MG63 (cell line): ENCODE results near the gene RPL9. TPM values are rescaled to one million over a fixed set of nuclear protein-coding genes. Genes with fewer than 3 reads are reported as not detected.
"Not testable (repeated sequence)": the region's sequence is repeated elsewhere in the genome, so short reads cannot be mapped to it uniquely, and the experiment has no call there.

ENCODE experiments used
- DNase-seq: peaks from one replicate; pipeline ENCODE4 v3.0.0-alpha.2; 2020
- H3K27me3 ChIP-seq: fragments of 250-450 bp; sonication (Bioruptor Pico); 2 replicates; pipeline ENCODE4 v1.5.1; 2020; ENCODE audit warnings: mild to moderate bottlenecking, moderate library complexity
- H3K36me3 ChIP-seq: fragments of 250-450 bp; sonication (Bioruptor Pico); 2 replicates; pipeline ENCODE4 v1.5.1; 2020; ENCODE audit warnings: mild to moderate bottlenecking, moderate library complexity
- H3K4me3 ChIP-seq: fragments of 250-450 bp; sonication (Bioruptor Pico); 2 replicates; pipeline ENCODE4 v1.5.1; 2020; ENCODE audit warnings: mild to moderate bottlenecking, moderate library complexity
- H3K9me3 ChIP-seq: fragments of 250-450 bp; sonication (Bioruptor Pico); 2 replicates; pipeline ENCODE4 v1.5.1; 2020; ENCODE audit warnings: mild to moderate bottlenecking, moderate library complexity
- total RNA-seq: library from RNA; depleted of rRNA; stranded (reverse); fragments of >200 nt; shearing (Covaris generic); gene quantifications from 2 replicates; pipeline ENCODE4 v1.2.3, GENCODE V29; 2014; ENCODE audit warnings: low replicate concordance

The RPL9 gene
- total RNA-seq, 1 experiment from 2014 or later = 1,840 TPM

DNA sequence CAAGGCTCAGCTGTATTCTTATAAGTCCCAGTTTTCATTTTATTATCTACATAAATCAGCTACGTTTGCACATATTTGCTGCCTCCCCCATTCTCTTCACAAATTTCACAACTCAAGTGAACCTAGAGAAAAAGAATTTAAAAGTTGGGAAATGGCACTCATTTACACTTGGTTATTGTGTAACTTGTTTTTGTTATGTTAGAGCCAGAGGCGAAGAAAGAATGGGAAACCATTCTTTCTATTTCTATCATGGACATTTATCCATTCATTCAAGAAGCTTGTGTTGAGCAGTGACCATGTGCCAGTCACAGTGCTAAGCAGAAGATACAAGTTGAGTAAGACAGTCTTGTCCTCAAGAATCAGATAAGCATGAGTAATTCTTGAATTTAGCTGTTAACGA, 13.7 kb upstream of the RPL9 start:
- no peaks in the 10 kb centered on the region for H3K9me3 ChIP-seq
- H3K4me3 ChIP-seq = no peak overlapping the region
- H3K36me3 ChIP-seq = peaks cover 6% of the 10 kb centered on the region
- no peak for DNase-seq
- H3K27me3 ChIP-seq = no peaks in the 10 kb centered on the region

DNA sequence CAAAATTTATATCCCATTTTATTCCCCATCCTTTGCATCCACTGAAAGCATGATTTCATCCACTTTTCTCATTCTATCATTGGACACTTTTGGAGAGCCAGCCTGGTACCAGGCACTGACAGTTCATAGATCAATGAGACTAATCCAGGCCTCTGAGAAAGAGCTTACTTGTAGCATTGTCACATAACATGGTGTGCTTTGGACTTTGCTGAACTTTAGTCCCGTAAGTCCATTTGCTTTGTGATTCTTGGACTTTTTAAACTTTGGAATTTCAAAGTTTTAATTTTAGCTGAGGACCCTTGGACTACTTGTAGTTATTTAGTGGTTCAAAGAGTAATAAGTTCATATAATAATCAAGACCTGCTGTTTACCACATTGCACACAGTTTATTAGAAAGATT, 11.7 kb upstream of the RPL9 start:
- no peaks in the 10 kb centered on the region for H3K9me3 ChIP-seq
- no peak overlapping the region for H3K4me3 ChIP-seq
- no peak for DNase-seq
- no peaks in the 10 kb centered on the region for H3K27me3 ChIP-seq
- H3K36me3 ChIP-seq = peaks cover 7% of the 10 kb centered on the region

DNA sequence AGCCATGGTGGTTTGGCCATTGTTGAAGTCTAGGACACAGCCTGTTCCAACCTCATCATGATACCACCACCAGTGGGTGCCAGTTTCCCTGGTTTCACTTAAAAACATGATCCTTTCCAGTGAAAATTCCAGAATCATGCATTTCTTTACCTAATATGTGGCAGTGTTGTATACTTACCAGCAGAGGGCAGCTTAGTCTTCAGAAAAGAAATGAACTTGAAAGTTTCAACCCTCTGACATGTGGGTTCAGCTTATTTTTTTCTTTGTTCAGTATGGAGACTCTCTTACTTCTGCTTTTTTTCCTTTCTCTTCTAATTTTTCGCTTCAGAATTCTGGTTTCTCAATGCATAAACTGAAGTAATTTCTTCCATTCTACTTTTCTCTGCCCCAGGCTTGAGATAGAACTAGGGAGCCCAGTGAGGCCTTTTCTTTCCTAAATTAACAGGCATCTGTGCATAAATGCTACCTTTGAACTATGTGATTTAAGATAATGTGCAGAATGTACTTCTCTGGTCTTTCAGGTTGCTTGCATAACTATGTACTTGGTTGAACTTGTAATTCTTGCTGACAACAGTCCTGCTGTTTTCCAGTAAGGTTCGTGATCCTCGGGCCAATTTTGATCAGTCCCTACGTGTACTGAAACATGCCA, 10.8 kb upstream of the RPL9 start:
- Histone ChIP-seq H3K27me3 (no peaks in the 10 kb centered on the region), H3K36me3 (peaks cover 7% of the 10 kb centered on the region), H3K4me3 (no peak overlapping the region), H3K9me3 (no peaks in the 10 kb centered on the region)
- DNase-seq = peak; percentile 61

DNA sequence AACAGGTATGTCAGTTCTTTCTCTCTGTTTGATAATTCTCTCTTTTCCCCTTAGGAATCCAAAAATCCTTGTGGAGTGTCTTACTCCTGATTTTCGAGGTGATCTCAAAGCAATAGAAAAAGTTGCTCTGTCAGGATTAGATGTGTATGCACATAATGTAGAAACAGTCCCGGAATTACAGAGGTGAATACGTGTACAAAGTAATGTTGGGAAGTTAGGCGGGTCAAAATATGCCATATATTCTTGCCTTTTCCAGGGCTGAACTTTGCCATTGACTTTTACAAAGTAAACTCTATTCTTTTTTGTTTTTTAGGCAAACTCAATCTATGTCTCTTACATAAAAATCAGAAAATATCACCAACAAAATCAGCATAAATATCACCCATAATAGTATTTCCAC, 8.7 kb upstream of the RPL9 start:
- Histone ChIP-seq H3K4me3 (no peak overlapping the region), H3K36me3 (peaks cover 9% of the 10 kb centered on the region), H3K9me3 (no peaks in the 10 kb centered on the region), H3K27me3 (no peaks in the 10 kb centered on the region)
- no peak for DNase-seq

DNA sequence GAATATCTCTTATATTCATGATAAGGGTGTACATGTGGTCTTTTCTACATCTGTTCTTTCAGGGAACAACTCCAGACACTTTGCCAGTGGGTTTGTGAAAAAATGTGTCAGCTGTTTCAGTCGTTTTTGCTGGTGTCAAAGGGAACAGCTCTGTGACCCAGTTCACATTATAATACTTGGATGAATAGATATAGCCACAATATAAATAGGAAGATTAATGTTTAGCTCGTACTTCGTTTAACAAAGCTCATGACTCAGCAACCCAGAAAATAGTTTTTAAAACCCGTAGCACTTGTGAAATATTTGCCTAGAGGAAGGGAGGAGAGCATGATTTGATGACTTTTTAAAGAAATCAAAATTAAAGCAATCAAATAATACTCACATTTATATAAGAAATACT, 8.0 kb upstream of the RPL9 start:
- no peaks in the 10 kb centered on the region for H3K27me3 ChIP-seq
- peaks cover 11% of the 10 kb centered on the region for H3K36me3 ChIP-seq
- DNase-seq = no peak
- H3K9me3 ChIP-seq = no peaks in the 10 kb centered on the region
- no peak overlapping the region for H3K4me3 ChIP-seq

DNA sequence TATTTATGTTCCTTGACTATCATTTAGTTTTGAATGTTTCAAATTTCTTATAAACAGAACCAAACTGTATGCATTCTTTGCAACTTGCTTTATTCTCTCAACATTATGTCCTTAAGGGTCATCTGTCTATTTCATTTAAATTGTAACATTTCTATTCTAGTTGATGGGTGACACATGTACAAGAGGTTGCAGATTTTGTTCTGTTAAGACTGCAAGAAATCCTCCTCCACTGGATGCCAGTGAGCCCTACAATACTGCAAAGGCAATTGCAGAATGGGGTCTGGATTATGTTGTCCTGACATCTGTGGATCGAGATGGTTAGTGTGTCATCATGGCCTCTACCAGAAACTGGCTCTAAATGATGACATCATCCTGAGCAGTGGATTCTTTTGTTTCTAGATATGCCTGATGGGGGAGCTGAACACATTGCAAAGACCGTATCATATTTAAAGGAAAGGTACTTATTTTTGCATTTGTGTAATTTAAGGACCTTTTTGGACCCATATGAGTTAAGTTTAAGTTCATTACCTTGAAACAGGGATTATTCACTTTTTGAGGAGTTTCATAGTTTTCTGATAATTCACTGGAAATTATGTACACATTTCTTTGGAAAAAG, 6.3 kb upstream of the RPL9 start:
- no peaks in the 10 kb centered on the region for H3K27me3 ChIP-seq
- no peaks in the 10 kb centered on the region for H3K9me3 ChIP-seq
- no peak overlapping the region for H3K4me3 ChIP-seq
- H3K36me3 ChIP-seq = peaks cover 18% of the 10 kb centered on the region
- DNase-seq = no peak

DNA sequence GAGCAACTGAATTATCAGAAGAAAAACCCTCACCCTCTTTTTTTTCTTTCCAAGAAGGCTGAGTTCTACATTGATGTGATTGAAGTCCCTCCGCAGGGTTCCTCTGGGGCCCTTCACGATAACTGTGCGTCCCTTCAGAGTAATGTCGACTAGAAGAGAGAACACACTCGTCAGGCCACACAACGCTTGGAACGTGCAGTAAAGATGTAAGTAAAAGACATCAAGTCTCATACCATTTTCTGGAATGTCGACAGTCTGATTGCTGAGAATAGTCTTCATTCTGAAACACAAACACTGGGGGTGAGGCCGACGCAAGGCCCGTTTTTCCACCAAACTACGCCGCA, 589 bp downstream of the RPL9 start:
- H3K9me3 ChIP-seq, DNase-seq, H3K27me3 ChIP-seq: not testable (repeated sequence)
- H3K4me3 ChIP-seq = peak overlapping the region; percentile 65
- peaks cover 64% of the 10 kb centered on the region for H3K36me3 ChIP-seq

DNA sequence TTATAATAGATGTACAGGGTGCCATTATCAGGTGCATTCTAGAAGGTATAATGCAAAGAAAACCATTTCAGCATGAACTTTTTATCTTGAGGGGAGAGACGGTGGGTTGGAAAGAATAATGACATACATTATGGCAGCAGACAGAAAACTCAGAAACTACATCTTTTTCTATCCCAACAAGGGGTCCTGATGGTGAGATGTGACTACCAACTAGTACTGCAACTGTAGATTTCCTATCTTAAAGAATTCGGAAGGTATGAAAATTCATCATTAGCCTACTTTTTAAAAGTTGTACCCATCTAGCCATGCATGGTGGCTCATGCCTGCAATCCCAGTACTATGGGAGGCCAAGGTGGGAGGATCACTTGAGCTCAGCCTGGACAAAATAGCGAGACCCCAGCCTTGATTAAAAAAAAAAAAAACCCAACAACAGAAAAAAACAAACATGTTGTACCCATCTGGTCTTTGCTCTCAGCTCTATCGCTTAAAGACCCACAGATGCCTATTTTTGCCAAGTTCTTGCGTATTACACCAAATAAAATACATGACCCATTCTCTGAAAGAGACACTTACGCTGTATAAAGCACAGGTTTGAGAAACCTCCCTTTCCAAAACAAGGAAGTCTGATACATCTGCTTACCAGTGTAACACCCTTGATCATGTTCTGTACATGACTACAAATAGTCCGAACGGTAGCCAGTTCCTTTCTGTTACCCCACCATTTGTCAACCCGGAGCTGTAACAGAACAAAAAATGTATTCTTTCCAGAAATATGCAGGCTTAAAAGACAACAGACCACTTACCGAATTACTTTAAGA, 1.6 kb downstream of the RPL9 start:
- Histone ChIP-seq H3K4me3 (peak overlapping the region; percentile 65), H3K36me3 (peaks cover 69% of the 10 kb centered on the region), H3K9me3 (no peaks in the 10 kb centered on the region), H3K27me3 (no peaks in the 10 kb centered on the region)
- no peak for DNase-seq

DNA sequence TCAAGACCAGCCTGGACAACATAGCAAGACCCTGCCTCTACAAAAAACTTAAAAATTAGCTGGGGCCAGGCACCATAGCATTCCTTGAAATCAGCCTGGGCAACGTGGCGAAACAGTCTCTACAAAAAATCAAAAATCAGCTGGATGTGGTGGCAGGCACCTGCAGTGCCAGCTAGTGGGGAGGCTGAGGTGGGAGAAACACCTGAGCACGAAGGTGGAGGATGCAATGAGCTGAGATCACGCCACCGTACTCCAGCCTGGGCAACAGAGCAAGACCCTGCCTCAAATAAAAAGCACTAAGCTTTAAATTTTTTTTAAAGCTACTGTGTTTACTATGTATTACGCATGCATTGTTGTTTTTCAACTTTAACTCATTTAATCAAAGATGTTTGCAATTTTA, 3.2 kb downstream of the RPL9 start:
- Histone ChIP-seq H3K4me3 (no peak overlapping the region; the same call in 1 of the 2 replicates), H3K27me3 (no peaks in the 10 kb centered on the region), H3K9me3 (no peaks in the 10 kb centered on the region), H3K36me3 (peaks cover 77% of the 10 kb centered on the region)
- no peak for DNase-seq

DNA sequence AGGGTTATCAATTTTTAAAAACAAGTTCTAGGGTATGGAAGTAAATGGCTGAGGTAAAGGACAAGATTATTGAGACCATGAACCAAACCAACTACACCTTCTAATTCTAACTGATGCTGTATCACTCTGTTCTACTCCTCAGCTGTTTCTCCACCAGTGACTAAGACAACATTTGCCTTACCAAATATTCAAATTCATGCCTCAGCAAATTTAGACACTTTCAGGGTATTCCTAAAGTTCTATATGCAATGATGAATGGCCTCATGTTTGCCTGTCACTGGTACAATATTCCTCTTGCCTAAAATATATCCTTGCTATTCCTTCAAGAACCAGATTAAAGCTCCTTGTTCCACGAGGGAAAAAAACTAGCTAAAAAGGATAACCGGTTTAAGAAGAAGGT, 5.0 kb downstream of the RPL9 start:
- no peak overlapping the region for H3K4me3 ChIP-seq
- DNase-seq = no peak
- peaks cover 83% of the 10 kb centered on the region for H3K36me3 ChIP-seq
- no peaks in the 10 kb centered on the region for H3K27me3 ChIP-seq
- no peaks in the 10 kb centered on the region for H3K9me3 ChIP-seq

DNA sequence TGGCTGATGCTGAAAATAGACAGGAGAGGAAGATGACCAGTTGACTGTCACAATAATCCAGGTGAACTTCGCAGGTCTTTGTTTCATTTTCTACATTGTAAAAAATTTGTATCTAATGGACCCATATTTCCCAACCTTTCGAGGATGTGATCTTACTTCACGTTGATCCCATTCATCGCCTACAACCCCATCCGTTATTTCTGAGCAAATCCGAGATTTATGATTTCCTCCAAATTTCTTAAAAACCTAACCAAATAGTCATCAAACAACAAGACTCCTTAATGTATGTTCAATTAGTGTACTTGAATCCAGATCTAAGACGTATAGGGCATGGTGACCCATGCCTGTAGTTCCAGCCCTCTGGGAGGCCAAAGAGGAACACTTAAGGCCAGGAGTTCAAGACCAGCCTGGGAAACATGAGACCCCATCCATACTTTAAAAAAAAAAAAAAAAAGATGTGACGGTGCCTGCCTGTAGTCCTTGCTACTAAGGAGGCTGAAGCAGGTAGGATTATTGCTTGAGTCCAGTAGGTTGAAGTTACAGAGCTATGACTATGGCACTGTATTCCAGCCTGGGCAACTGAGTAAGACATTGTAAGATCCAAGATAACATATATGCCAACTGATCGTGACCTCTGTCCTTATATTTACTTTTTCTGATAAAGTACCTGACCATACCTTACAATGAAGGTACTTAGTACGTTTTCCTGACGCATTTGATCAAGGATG, 5.7 kb downstream of the RPL9 start:
- no peaks in the 10 kb centered on the region for H3K9me3 ChIP-seq
- H3K27me3 ChIP-seq = no peaks in the 10 kb centered on the region
- no peak overlapping the region for H3K4me3 ChIP-seq
- no peak for DNase-seq
- H3K36me3 ChIP-seq = peaks cover 79% of the 10 kb centered on the region

DNA sequence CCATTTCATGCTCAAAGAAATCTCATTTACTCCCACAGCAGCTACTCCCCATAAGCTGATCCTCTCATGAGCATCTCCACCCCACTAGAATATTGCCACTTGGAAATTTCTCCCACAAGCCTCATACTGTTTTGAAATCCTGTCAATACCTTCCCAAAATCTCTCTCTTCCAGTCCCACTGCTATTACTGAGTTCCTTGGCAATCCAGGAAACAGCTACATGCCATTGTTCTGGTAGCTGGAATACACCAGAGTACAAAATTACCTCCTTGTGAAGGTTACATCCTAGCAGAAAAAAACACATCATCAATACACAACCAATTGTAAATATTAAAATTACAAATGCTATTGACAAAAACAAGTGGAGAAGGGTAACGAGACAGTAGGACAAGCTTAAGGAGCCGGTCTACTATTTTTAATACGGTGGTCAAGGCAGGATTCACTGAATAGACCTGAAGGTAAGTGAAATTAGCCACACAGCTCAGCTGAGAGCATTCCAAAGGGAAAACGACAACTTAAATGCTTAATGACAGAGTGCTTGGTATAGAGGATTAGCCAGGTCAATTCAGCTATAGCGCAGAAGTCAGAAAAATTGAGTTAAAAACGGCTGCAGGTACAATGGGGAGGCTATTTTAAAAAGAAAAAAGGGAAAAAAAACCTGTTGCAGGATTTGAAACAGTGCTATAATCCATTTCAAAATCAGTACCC, 6.4 kb downstream of the RPL9 start:
- no peaks in the 10 kb centered on the region for H3K9me3 ChIP-seq
- no peaks in the 10 kb centered on the region for H3K27me3 ChIP-seq
- no peak overlapping the region for H3K4me3 ChIP-seq
- DNase-seq = no peak
- H3K36me3 ChIP-seq = peaks cover 72% of the 10 kb centered on the region

DNA sequence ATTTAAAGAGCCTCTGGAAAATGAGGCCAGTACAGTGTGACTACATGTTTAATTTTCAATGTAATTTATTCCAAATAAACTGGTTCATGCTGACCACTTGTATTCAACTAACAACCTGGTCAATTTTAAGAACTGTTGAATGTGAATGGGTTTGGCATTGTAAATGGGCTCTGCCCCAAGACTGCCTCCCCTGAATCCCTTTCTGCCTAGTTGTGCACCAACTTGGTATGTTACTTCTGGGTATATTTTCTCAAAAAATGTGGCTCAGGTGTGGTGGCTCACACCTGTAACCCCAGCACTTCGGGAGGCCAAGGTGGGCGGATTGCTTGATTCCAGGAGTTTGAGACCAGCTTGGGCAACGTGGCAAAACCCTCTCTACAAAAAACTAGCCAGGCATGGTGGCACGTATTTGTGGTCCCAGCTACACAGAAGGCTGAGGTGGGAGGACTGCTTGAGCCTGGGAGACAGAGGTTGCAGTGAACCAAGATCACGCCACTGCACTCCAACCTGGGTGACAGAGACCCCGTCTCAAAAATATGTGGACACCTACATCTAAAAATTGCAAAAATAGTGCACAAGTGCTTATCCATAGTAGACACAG, 7.2 kb downstream of the RPL9 start:
- DNase-seq = no peak
- Histone ChIP-seq H3K27me3 (no peaks in the 10 kb centered on the region), H3K36me3 (peaks cover 64% of the 10 kb centered on the region)

DNA sequence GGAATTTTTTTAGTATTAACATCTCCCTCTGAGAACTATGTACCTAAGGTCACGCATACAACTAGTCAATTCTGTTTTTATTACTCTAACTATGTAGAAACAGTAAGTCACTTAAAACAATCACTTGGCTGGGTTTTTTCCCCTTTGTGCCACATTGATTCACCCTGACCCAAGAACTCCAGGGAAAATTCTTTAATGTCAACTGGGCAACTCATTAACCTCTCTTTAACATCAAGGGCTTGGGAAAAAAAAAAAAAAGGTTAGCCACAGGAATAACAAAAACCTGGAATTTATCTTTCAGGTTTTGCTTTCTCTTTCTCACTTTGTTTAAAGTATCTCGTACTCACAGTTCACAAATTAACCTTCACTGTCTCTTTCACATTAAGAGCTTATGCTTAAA, 8.1 kb downstream of the RPL9 start:
- H3K36me3 ChIP-seq = peaks cover 55% of the 10 kb centered on the region
- DNase-seq = no peak
- H3K27me3 ChIP-seq = no peaks in the 10 kb centered on the region
- no peaks in the 10 kb centered on the region for H3K9me3 ChIP-seq
- no peak overlapping the region for H3K4me3 ChIP-seq

More for the DNA sequence above, 7.2 kb downstream of the RPL9 start:
- Histone ChIP-seq H3K9me3 (no peaks in the 10 kb centered on the region), H3K4me3 (no peak overlapping the region)

DNA sequence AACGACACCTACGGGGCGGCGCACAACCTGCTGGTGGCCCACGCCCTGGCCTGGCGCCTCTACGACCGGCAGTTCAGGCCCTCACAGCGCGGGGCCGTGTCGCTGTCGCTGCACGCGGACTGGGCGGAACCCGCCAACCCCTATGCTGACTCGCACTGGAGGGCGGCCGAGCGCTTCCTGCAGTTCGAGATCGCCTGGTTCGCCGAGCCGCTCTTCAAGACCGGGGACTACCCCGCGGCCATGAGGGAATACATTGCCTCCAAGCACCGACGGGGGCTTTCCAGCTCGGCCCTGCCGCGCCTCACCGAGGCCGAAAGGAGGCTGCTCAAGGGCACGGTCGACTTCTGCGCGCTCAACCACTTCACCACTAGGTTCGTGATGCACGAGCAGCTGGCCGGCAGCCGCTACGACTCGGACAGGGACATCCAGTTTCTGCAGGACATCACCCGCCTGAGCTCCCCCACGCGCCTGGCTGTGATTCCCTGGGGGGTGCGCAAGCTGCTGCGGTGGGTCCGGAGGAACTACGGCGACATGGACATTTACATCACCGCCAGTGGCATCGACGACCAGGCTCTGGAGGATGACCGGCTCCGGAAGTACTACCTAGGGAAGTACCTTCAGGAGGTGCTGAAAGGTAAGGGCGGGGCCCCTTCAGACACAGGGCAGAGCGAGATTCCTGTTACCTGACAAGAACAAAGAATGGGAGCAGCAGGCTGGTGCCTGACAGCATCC, 11.7 kb downstream of the RPL9 start:
- no peak for DNase-seq
- no peaks in the 10 kb centered on the region for H3K27me3 ChIP-seq
- peaks cover 19% of the 10 kb centered on the region for H3K36me3 ChIP-seq
- no peak overlapping the region for H3K4me3 ChIP-seq
- H3K9me3 ChIP-seq = no peaks in the 10 kb centered on the region

DNA sequence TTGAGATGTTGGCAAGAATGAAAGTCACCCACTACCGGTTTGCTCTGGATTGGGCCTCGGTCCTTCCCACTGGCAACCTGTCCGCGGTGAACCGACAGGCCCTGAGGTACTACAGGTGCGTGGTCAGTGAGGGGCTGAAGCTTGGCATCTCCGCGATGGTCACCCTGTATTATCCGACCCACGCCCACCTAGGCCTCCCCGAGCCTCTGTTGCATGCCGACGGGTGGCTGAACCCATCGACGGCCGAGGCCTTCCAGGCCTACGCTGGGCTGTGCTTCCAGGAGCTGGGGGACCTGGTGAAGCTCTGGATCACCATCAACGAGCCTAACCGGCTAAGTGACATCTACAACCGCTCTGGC, 12.3 kb downstream of the RPL9 start:
- Histone ChIP-seq H3K27me3 (no peaks in the 10 kb centered on the region), H3K4me3 (no peak overlapping the region), H3K9me3 (no peaks in the 10 kb centered on the region), H3K36me3 (peaks cover 13% of the 10 kb centered on the region)
- no peak for DNase-seq
